Measurements from ENCODE around the gene NME8.

GRCh38 chr7:37933018-37933566 is 84.7 kb downstream of the NME8 start:
- no peak for TF ChIP-seq CTCF (conservative IDR thresholded peaks at IDR 0.05; ENCODE audit: low read length)
- TF ChIP-seq EZH2phosphoT487 (IDR thresholded peaks at IDR 0.05; ENCODE audit: borderline replicate concordance, low read depth, low read length): no peak
